Neuron (in vitro differentiated cells): Measurements from ENCODE around the gene AMTN.
"Not testable (repeated sequence)": the region's sequence is repeated elsewhere in the genome, so short reads cannot be mapped to it uniquely, and the experiment has no call there.

ENCODE experiments used
- H2AFZ ChIP-seq: one replicate; pipeline ENCODE4 v1.6.1; 2013; ENCODE audit warnings: low read depth, mild to moderate bottlenecking, inconsistent platforms, low read length, moderate library complexity
- H3K27me3 ChIP-seq: one replicate; pipeline ENCODE4 v1.6.1; 2013; ENCODE audit warnings: low read length; ENCODE audit not compliant: insufficient read depth
- H3K36me3 ChIP-seq: one replicate; pipeline ENCODE4 v1.6.1; 2013; ENCODE audit warnings: low read length; ENCODE audit not compliant: insufficient read depth
- H3K4me1 ChIP-seq: one replicate; pipeline ENCODE4 v1.6.1; 2013; ENCODE audit warnings: low read length; ENCODE audit not compliant: insufficient read depth
- H3K4me3 ChIP-seq: 2 replicates; pipeline ENCODE4 v1.5.1; 2013; ENCODE audit warnings: mild to moderate bottlenecking, low read length, moderate library complexity
- H3K9me3 ChIP-seq: one replicate; pipeline ENCODE4 v1.6.1; 2013; ENCODE audit warnings: low read length

The AMTN gene

DNA sequence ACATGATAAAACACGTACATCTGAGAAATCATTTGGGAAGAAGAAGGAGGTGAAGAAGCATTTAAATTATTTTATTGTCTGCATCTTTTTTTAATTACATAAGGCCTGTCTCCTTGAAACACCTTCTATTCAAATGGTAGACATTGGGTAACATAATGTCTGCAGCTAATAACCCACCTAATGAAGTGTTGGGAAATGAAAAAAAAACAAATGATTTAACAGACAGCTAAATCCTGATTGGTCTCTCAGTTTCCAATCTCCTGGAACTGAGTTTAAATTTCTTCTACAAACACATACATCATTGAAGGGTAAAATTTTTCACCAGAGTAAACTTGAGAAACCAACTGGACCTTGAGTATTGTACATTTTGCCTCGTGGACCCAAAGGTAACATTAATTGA, at the start of gene AMTN:
Gene AMTN, plus strand, starts transcription at position 301 of the 400 bp plus-strand sequence. CDS start 209 bp downstream, outside the sequence.
- Histone ChIP-seq H3K4me3 (no peak within 1 kb of the TSS), H3K27me3 (no peaks in the 10 kb centered on the region), H3K4me1 (no peaks in the 10 kb centered on the region), H2AFZ (no peak within 1 kb of the TSS), H3K36me3 (no peaks in the 10 kb centered on the region), H3K9me3 (no peaks in the 10 kb centered on the region)

DNA sequence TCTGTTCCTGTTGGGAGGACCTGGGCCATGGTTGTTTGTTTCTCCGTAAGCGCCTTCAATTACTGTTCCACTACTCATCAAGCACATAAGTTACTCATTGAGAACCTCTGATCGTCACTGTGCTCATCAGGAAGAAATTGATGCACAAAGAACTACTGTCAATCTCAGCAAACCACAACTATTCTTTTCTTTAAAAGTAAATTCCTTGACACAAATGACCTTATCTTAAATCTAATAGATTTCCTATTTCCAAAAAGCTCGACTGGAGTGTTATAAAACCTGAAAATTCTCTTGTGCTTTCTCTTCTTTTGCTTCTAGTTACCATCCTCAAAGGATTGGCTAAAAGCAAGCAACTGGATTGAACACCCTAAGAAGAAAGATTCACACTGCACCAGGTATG, 46.5 kb upstream of the AMTN start, which contains the start of gene MUC7:
Gene MUC7, plus strand, starts transcription at position 301 of the 400 bp plus-strand sequence. CDS start 1,825 bp downstream, outside the sequence.
- Histone ChIP-seq H3K36me3 (no peaks in the 10 kb centered on the region), H3K4me1 (no peaks in the 10 kb centered on the region), H3K27me3 (no peaks in the 10 kb centered on the region), H3K4me3 (no peak within 1 kb of the TSS), H3K9me3 (no peaks in the 10 kb centered on the region), H2AFZ (no peak within 1 kb of the TSS)

- Histone ChIP-seq H3K4me1 (no peaks in the 10 kb centered on the region), H3K27me3 (no peaks in the 10 kb centered on the region), H3K9me3 (no peaks in the 10 kb centered on the region), H3K4me3 (no peak overlapping the region), H2AFZ (no peak overlapping the region), H3K36me3 (no peaks in the 10 kb centered on the region)
Measured at GRCh38 chr4:70473679-70474078, 44.7 kb upstream of the AMTN start.

DNA sequence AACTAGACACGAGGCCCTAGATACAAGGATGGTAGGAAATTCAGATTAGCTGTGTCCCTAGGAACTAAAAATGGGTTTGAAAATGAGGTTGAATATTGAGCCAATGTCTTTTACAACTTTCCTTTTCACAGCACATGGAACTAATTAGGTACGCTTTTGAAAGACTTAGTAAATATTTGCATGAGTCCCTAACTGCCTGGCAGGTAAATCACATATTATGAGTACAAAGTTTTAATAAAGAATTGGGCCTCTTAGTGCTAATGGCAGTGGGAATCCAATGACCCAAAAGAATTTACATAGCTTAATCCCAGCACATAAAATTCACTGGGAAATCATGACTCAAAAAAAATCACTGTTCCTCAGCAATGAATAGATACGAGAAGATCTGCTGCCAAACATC, 29.6 kb upstream of the AMTN start:
- Histone ChIP-seq H3K36me3 (no peaks in the 10 kb centered on the region), H2AFZ (no peak overlapping the region), H3K4me1 (no peaks in the 10 kb centered on the region), H3K9me3 (no peaks in the 10 kb centered on the region), H3K27me3 (no peaks in the 10 kb centered on the region), H3K4me3 (no peak overlapping the region)

GRCh38 chr4:70496231-70496630, 22.1 kb upstream of the AMTN start:
- H3K9me3 ChIP-seq, result no peaks in the 10 kb centered on the region
- no peak overlapping the region for H3K4me3 ChIP-seq
- no peaks in the 10 kb centered on the region for H3K27me3 ChIP-seq
- H2AFZ ChIP-seq, result no peak overlapping the region
- H3K36me3 ChIP-seq, result no peaks in the 10 kb centered on the region
- H3K4me1 ChIP-seq, result no peaks in the 10 kb centered on the region

DNA sequence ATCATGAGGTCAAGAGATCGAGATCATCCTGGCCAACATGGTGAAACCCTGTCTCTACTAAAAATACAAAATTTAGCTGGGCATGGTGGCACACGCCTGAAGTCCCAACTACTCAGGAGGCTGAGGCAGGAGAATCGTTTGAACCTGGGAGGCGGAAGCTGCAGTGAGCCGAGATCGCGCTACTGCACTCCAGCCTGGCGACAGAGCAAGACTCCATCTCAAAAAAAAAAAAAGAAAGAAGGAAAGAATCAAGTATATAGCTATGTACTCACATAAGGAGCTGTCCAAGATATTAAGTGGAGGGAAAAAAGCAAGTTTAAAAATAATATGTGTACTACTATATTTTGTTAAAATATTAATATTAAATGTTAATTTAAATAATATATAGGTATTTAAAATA, 16.5 kb upstream of the AMTN start:
- not testable (repeated sequence) for H3K9me3 ChIP-seq, H2AFZ ChIP-seq, H3K27me3 ChIP-seq

DNA sequence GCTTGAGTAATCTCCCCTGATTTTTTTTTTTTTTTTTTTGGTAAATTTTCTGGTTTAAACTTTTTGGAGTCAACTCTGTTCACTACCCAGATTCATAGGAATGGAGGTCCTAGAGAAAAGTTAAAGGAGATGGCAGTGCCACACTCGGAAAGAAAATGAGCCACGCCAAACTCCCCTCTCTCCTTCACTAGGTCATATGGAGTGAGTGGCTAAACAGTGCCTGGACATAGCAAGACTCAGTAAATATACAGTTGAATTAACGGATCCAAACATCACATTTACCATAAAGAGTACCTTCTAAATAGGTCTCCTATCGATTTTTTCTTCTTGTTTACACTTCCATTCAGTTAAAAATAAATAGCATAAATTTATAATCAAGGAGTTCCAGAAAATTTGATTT, 13.6 kb upstream of the AMTN start:
- Histone ChIP-seq H3K36me3 (no peaks in the 10 kb centered on the region), H2AFZ (no peak overlapping the region), H3K9me3 (no peaks in the 10 kb centered on the region), H3K4me1 (no peaks in the 10 kb centered on the region), H3K27me3 (no peaks in the 10 kb centered on the region), H3K4me3 (no peak overlapping the region)

More for the DNA sequence above, 16.5 kb upstream of the AMTN start:
- not testable (repeated sequence) for H3K36me3 ChIP-seq, H3K4me1 ChIP-seq, H3K4me3 ChIP-seq

DNA sequence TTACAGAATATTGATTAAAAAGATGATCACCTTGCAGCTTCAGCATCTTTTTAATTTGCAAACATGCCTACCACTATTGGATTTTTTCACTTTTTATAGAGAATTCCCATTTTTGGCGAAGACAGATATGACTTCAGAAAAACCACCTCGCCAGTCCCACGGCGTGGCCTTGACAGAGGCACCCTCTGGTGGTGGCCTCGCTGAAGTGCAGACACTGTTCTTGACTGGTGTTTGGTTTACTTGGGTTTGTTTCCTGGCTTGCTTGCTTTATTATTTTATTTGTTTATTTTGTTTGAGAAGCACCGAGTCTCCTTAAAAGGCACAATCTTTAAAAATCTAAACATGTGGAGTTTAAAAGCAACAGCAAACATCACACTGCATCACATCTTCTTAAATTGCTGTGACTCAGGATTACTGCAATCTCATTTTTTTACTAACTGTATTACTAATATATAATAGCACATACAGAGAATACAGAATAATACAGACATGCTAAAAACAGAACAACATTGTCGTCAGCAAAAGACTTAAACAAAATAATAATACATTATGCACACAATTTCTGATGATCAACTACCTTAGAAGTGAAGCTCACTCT, 13.1 kb upstream of the AMTN start:
- Histone ChIP-seq H2AFZ (no peak overlapping the region), H3K27me3 (no peaks in the 10 kb centered on the region), H3K9me3 (no peaks in the 10 kb centered on the region), H3K4me1 (no peaks in the 10 kb centered on the region), H3K36me3 (no peaks in the 10 kb centered on the region), H3K4me3 (no peak overlapping the region)

- no peak overlapping the region for H2AFZ ChIP-seq
- no peaks in the 10 kb centered on the region for H3K4me1 ChIP-seq
- H3K36me3 ChIP-seq, result no peaks in the 10 kb centered on the region
- no peak overlapping the region for H3K4me3 ChIP-seq
- H3K9me3 ChIP-seq, result no peaks in the 10 kb centered on the region
- no peaks in the 10 kb centered on the region for H3K27me3 ChIP-seq
Measured at GRCh38 chr4:70508801-70509200, 9.6 kb upstream of the AMTN start.

- Histone ChIP-seq H3K36me3 (no peaks in the 10 kb centered on the region), H3K4me1 (no peaks in the 10 kb centered on the region), H3K9me3 (no peaks in the 10 kb centered on the region), H2AFZ (no peak overlapping the region), H3K27me3 (no peaks in the 10 kb centered on the region), H3K4me3 (no peak overlapping the region)
Measured at GRCh38 chr4:70511365-70511764, 7.0 kb upstream of the AMTN start.

DNA sequence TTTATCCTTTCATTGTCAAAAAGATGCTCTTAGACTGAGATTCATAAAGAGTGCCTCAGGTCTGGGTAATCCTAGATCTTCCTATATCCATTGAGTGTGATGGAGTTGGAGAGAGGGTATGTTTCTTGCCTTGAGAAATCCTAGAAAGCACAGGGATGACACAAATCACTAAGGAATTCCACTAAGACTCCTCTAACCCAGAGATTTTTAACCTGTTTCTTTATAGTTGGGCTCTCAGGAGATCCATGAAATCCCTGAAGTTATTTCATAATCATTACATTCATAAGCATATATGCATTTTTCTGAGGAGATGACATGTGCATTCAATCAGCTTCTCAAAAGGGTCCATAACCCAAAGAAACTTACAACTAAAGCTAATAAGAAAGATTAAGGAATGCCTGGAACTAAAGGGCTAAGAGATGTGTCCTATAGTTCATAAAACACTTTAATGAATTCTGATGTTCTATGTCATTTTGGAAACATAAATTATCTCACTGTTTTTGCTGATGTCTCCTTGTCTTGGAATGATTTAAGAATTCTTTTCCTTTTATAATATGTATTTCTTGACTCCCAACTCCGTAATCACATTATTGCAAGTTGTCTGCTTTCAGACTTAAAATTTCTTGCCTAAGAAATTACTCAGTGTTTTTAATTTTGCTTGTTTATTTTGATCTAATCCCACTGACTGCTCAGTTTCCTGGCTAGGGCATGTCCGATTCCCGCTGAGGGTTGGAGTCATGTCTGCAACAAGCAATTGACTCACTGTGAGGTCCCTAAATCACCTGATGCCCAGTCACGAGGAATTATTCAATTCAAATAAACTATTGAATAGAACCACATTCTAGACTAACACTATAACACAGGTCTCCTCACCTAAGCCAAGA, 2.8 kb upstream of the AMTN start:
- Histone ChIP-seq H3K27me3 (no peaks in the 10 kb centered on the region), H2AFZ (no peak overlapping the region), H3K4me3 (no peak overlapping the region), H3K36me3 (no peaks in the 10 kb centered on the region), H3K4me1 (no peaks in the 10 kb centered on the region), H3K9me3 (no peaks in the 10 kb centered on the region)

- Histone ChIP-seq H3K36me3 (no peaks in the 10 kb centered on the region), H2AFZ (no peak overlapping the region), H3K9me3 (no peaks in the 10 kb centered on the region), H3K4me1 (no peaks in the 10 kb centered on the region), H3K27me3 (no peaks in the 10 kb centered on the region), H3K4me3 (no peak overlapping the region)
Measured at GRCh38 chr4:70518716-70519115, 347 bp downstream of the AMTN start.

DNA sequence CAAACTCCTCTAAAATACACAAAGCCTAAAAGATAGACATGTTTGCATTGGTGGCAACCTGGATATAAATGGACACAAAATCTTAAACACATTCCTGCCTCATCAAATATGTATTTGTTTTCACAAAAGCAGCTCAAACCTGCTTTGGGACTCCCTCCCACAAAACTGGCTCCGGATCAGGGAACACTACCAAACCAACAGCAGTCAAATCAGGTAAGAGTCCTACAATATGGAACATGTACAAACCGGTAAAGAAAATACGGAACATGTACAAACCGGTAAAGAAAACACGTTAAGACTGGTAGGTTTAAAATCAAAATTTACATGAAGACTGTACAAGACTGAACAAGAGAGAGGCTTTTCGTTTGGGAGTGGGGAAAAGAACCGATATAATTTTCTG, 4.3 kb downstream of the AMTN start:
- Histone ChIP-seq H3K36me3 (no peaks in the 10 kb centered on the region), H3K4me3 (no peak overlapping the region), H3K27me3 (no peaks in the 10 kb centered on the region), H2AFZ (no peak overlapping the region), H3K9me3 (no peaks in the 10 kb centered on the region), H3K4me1 (no peaks in the 10 kb centered on the region)
